K562 (cell line): ENCODE results near the gene LPAR5. TPM values are rescaled to one million over a fixed set of nuclear protein-coding genes. Genes with fewer than 3 reads are reported as not detected.

Experiments used
- ARID4B ChIP-seq: sonication (generic); formaldehyde crosslinking; IDR thresholded peaks from 2 replicates; pipeline ENCODE4 v1.8.0; 2022; ENCODE audit warnings: mild to moderate bottlenecking, missing genetic modification reagents
- EHMT2 ChIP-seq: fragments of 450-650 bp; IDR thresholded peaks from 2 replicates; pipeline ENCODE4 v1.6.1; 2018; ENCODE audit warnings: antibody characterized with exemption
- EP400 ChIP-seq: fragments of 450-650 bp; IDR thresholded peaks from 2 replicates; pipeline ENCODE4 v1.6.1; 2017; ENCODE audit warnings: antibody characterized with exemption, mild to moderate bottlenecking, moderate library complexity
- HDGF ChIP-seq: fragments of 450-650 bp; IDR thresholded peaks from 2 replicates; pipeline ENCODE4 v1.6.1; 2016
- HNRNPK ChIP-seq: fragments of 200-400 bp; formaldehyde crosslinking; IDR thresholded peaks from one replicate; pipeline ENCODE4 v1.6.1; 2018; ENCODE audit warnings: mild to moderate bottlenecking, low read depth, low read length; ENCODE audit not compliant: poor library complexity, severe bottlenecking
- RAD21 ChIP-seq, 2 experiments: fragments of 250-450 bp in 1 of 2; fragments of 450-650 bp in 1 of 2; sonication (Bioruptor Pico) in 1 of 2; formaldehyde crosslinking in 1 of 2; IDR thresholded peaks in 1 of 2; conservative IDR thresholded peaks in 1 of 2; 2 replicates each; pipeline versions ENCODE4 v1.4.0 to v1.8.0; 2020 to 2022; ENCODE audit warnings: mild to moderate bottlenecking in 2 of 2, moderate library complexity in 1 of 2
- RBBP5 ChIP-seq: fragments of 200-600 bp; sonication (generic); IDR thresholded peaks from 2 replicates; pipeline ENCODE4 v1.6.1; 2012; ENCODE audit warnings: borderline replicate concordance, mild to moderate bottlenecking, low read length, control low read depth, inconsistent platforms; ENCODE audit not compliant: insufficient read depth, poor library complexity, severe bottlenecking
- SMARCA4 ChIP-seq: fragments of 450-650 bp; IDR thresholded peaks from 2 replicates; pipeline ENCODE4 v1.6.1; 2016
- SMARCB1 ChIP-seq: IDR thresholded peaks from 2 replicates; pipeline ENCODE4 v1.6.1; 2011; ENCODE audit warnings: improper control_type of control experiment, low read depth; ENCODE audit not compliant: insufficient read length
- TRIM28 ChIP-seq: fragments of 450-650 bp; IDR thresholded peaks from 2 replicates; pipeline ENCODE4 v1.6.1; 2017
- ZNF133 ChIP-seq: fragments of 250-450 bp; sonication (Bioruptor Pico); IDR thresholded peaks from 2 replicates; pipeline ENCODE4 v1.4.0; 2020; ENCODE audit warnings: mild to moderate bottlenecking
- ZNF140 ChIP-seq: fragments of 250-450 bp; sonication (Bioruptor Pico); IDR thresholded peaks from 2 replicates; pipeline ENCODE4 v1.8.0; 2021; ENCODE audit warnings: moderate library complexity, mild to moderate bottlenecking, inconsistent platforms
- polyA plus RNA-seq, 8 experiments: library from polyadenylated mRNA; depleted of rRNA in 4 of 8; stranded (reverse) in 5 of 8; unstranded in 3 of 8; fragments of >200 nt; fragmentation: Nextera tagmentation in 2 of 8; fragmentation: Illumina TruSeq in 1 of 8; extraction: Ambion mirVana in 2 of 8; extraction: Trizol in 1 of 8; gene quantifications; 2 replicates each; pipeline versions ENCODE4 v1.2.1 to v1.2.3, GENCODE V29; 2011 to 2014; ENCODE audit warnings: inconsistent platforms in 1 of 8, missing spikeins in 1 of 8
- total RNA-seq, 7 experiments: library from RNA; depleted of rRNA in 6 of 7; stranded (reverse); fragments of >200 nt in 6 of 7; fragmentation: Illumina TruSeq in 2 of 7; extraction: Trizol in 2 of 7; gene quantifications; 2 replicates each; pipeline versions ENCODE4 v1.2.1 to v1.2.3, GENCODE V29; 2011 to 2021; ENCODE audit warnings: low replicate concordance in 1 of 7
- TF ChIP-seq, protein P1 (sequence below): fragments of 250-450 bp; sonication (Bioruptor Pico); IDR thresholded peaks from 2 replicates; pipeline ENCODE4 v1.5.0; 2021
- TF ChIP-seq, protein P2 (sequence below), 2 experiments: IDR thresholded peaks; 2 replicates each; pipeline ENCODE4 v1.6.1; 2011; ENCODE audit warnings: borderline replicate concordance in 1 of 2, control low read depth in 1 of 2, low read depth in 1 of 2, low read length in 1 of 2, mild to moderate bottlenecking in 1 of 2, mixed read lengths in 1 of 2, moderate library complexity in 1 of 2; ENCODE audit not compliant: insufficient read depth in 1 of 2, insufficient read length in 1 of 2, poor library complexity in 1 of 2, severe bottlenecking in 1 of 2; ENCODE audit errors: extremely low read depth in 1 of 2
- TF ChIP-seq, protein P3 (sequence below): sonication (generic); formaldehyde crosslinking; IDR thresholded peaks from 2 replicates; pipeline ENCODE4 v1.8.1; 2023; ENCODE audit warnings: mild to moderate bottlenecking, missing genetic modification reagents

The LPAR5 gene
- total and polyA plus RNA-seq, 9 of the 15 experiments (the other 6 are each of a cell fraction or from before 2014, with no cell fraction given), result 1.3 to 11.7 (median 3.6) TPM

GRCh38 chr12:6613776-6614512 is 21.8 kb downstream of the LPAR5 start (continued):
- TF ChIP-seq HNRNPK, result no peak
- TF ChIP-seq RAD21 (CRISPR knock-in tag; conservative IDR thresholded peaks at IDR 0.05 in 1 of 2, IDR thresholded peaks at IDR 0.05 in 1 of 2), result 0 out of 4 replicates have a peak, but pooled peaks have one; percentile 9 to 11
- no peak for TF ChIP-seq ARID4B
- no peak for TF ChIP-seq TRIM28
- TF ChIP-seq ZNF133, result no peak
- peak; percentile 44; the same call in 1 of the 2 replicates for TF ChIP-seq EHMT2
- TF ChIP-seq SMARCB1, result no peak
- TF ChIP-seq, protein P1, sequence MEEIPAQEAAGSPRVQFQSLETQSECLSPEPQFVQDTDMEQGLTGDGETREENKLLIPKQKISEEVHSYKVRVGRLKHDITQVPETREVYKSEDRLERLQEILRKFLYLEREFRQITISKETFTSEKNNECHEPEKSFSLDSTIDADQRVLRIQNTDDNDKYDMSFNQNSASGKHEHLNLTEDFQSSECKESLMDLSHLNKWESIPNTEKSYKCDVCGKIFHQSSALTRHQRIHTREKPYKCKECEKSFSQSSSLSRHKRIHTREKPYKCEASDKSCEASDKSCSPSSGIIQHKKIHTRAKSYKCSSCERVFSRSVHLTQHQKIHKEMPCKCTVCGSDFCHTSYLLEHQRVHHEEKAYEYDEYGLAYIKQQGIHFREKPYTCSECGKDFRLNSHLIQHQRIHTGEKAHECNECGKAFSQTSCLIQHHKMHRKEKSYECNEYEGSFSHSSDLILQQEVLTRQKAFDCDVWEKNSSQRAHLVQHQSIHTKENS (CRISPR knock-in tag), result 0 out of 2 replicates have a peak, but pooled peaks have one; percentile 52
- TF ChIP-seq RBBP5, result no peak
- TF ChIP-seq EP400, result peak; percentile 42; the same call in 1 of the 2 replicates
- TF ChIP-seq, protein P2, sequence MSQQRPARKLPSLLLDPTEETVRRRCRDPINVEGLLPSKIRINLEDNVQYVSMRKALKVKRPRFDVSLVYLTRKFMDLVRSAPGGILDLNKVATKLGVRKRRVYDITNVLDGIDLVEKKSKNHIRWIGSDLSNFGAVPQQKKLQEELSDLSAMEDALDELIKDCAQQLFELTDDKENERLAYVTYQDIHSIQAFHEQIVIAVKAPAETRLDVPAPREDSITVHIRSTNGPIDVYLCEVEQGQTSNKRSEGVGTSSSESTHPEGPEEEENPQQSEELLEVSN (IDR thresholded peaks at IDR 0.05; ENCODE audit: borderline replicate concordance in 1 of 2, extremely low read depth in 1 of 2, insufficient read depth in 1 of 2, insufficient read length in 1 of 2, low read depth in 1 of 2, low read length in 1 of 2, poor library complexity in 1 of 2, severe bottlenecking in 1 of 2), result peak; percentile 44 to 81
- TF ChIP-seq SMARCA4, result peak; percentile 46; the same call in 1 of the 2 replicates
- TF ChIP-seq HDGF, result peak; percentile 92; the same call in 1 of the 2 replicates
- TF ChIP-seq ZNF140 (CRISPR knock-in tag), result no peak
- TF ChIP-seq, protein P3, sequence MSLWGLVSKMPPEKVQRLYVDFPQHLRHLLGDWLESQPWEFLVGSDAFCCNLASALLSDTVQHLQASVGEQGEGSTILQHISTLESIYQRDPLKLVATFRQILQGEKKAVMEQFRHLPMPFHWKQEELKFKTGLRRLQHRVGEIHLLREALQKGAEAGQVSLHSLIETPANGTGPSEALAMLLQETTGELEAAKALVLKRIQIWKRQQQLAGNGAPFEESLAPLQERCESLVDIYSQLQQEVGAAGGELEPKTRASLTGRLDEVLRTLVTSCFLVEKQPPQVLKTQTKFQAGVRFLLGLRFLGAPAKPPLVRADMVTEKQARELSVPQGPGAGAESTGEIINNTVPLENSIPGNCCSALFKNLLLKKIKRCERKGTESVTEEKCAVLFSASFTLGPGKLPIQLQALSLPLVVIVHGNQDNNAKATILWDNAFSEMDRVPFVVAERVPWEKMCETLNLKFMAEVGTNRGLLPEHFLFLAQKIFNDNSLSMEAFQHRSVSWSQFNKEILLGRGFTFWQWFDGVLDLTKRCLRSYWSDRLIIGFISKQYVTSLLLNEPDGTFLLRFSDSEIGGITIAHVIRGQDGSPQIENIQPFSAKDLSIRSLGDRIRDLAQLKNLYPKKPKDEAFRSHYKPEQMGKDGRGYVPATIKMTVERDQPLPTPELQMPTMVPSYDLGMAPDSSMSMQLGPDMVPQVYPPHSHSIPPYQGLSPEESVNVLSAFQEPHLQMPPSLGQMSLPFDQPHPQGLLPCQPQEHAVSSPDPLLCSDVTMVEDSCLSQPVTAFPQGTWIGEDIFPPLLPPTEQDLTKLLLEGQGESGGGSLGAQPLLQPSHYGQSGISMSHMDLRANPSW (CRISPR knock-in tag), result no peak
